GM23338 (cell line): ENCODE data around the gene GIGYF1. TPM values are rescaled to one million over a fixed set of nuclear protein-coding genes. Genes with fewer than 3 reads are reported as not detected.

Source experiments
- ATAC-seq: fragments of 200-7000 bp; cut with Tn5 transposase; 3 replicates; pipeline ENCODE4 v1.9.1; 2020
- DNase-seq: peaks from one replicate; pipeline ENCODE4 v3.0.0-alpha.2; 2015; ENCODE audit warnings: low spot score
- H2AFZ ChIP-seq: fragments of 200-600 bp; sonication (generic); 2 replicates; pipeline ENCODE4 v1.8.0; 2016; ENCODE audit warnings: antibody characterized with exemption, mild to moderate bottlenecking, moderate library complexity
- H3F3A ChIP-seq: fragments of 200-600 bp; sonication (generic); replicated peaks from 2 replicates; pipeline ENCODE4 v1.8.0; 2017; ENCODE audit warnings: antibody characterized with exemption, mixed run types, low read depth
- H3K27ac ChIP-seq: fragments of 200-600 bp; sonication (generic); 2 replicates; pipeline ENCODE4 v1.6.1; 2016; ENCODE audit warnings: low read depth
- H3K27me3 ChIP-seq: fragments of 200-600 bp; sonication (generic); 2 replicates; pipeline ENCODE4 v1.8.0; 2016; ENCODE audit warnings: mild to moderate bottlenecking, mixed run types, moderate library complexity; ENCODE audit not compliant: insufficient read depth
- H3K36me3 ChIP-seq: fragments of 200-600 bp; sonication (generic); 2 replicates; pipeline ENCODE4 v1.8.0; 2016; ENCODE audit warnings: mild to moderate bottlenecking; ENCODE audit not compliant: insufficient read depth
- H3K4me1 ChIP-seq: fragments of 200-600 bp; sonication (generic); 2 replicates; pipeline ENCODE4 v1.8.0; 2016; ENCODE audit warnings: mild to moderate bottlenecking, moderate library complexity; ENCODE audit not compliant: insufficient read depth
- H3K4me2 ChIP-seq: fragments of 200-600 bp; sonication (generic); 2 replicates; pipeline ENCODE4 v1.7.1; 2017; ENCODE audit warnings: mixed run types
- H3K4me3 ChIP-seq: fragments of 200-600 bp; sonication (generic); 2 replicates; pipeline ENCODE4 v1.6.1; 2016; ENCODE audit warnings: mixed run types
- H3K79me2 ChIP-seq: fragments of 200-600 bp; sonication (generic); replicated peaks from 2 replicates; pipeline ENCODE4 v1.8.0; 2017; ENCODE audit warnings: mild to moderate bottlenecking; ENCODE audit not compliant: insufficient read depth
- H3K9me2 ChIP-seq: fragments of 200-600 bp; sonication (generic); 2 replicates; pipeline ENCODE4 v1.8.0; 2017; ENCODE audit not compliant: insufficient read depth
- H4K20me1 ChIP-seq: fragments of 200-600 bp; sonication (generic); replicated peaks from 2 replicates; pipeline ENCODE4 v1.8.0; 2017; ENCODE audit warnings: mild to moderate bottlenecking; ENCODE audit not compliant: insufficient read depth
- H3K27ac Mint-ChIP-seq: 2 replicates; pipeline ENCODE4 v1.8.0; 2020; ENCODE audit warnings: inconsistent platforms, mild to moderate bottlenecking, moderate library complexity, mixed read lengths
- H3K27me3 Mint-ChIP-seq: 3 replicates; pipeline ENCODE4 v1.8.0; 2022; ENCODE audit warnings: low read depth, mild to moderate bottlenecking, moderate library complexity, mixed read lengths, inconsistent platforms; ENCODE audit not compliant: insufficient read depth, poor library complexity
- H3K36me3 Mint-ChIP-seq: 3 replicates; pipeline ENCODE4 v1.8.0; 2021; ENCODE audit warnings: low read depth, mild to moderate bottlenecking, inconsistent platforms, moderate library complexity, mixed read lengths
- H3K4me1 Mint-ChIP-seq: 3 replicates; pipeline ENCODE4 v1.8.0; 2020; ENCODE audit warnings: mild to moderate bottlenecking, inconsistent platforms, mixed read lengths
- H3K4me3 Mint-ChIP-seq: 3 replicates; pipeline ENCODE4 v1.8.0; 2021; ENCODE audit warnings: moderate library complexity, mild to moderate bottlenecking, inconsistent platforms, mixed read lengths
- H3K9me3 Mint-ChIP-seq: 3 replicates; pipeline ENCODE4 v1.8.0; 2020; ENCODE audit warnings: moderate library complexity, mild to moderate bottlenecking, inconsistent platforms, mixed read lengths
- CREB1 ChIP-seq: fragments of 250-450 bp; sonication (Bioruptor Pico); IDR thresholded peaks from 2 replicates; pipeline ENCODE4 v1.5.0; 2020; ENCODE audit warnings: low read depth, mild to moderate bottlenecking, moderate library complexity
- EZH2 ChIP-seq: fragments of 200-600 bp; sonication (generic); IDR thresholded peaks from one replicate; pipeline ENCODE4 v1.8.0; 2017; ENCODE audit warnings: antibody characterized with exemption, mild to moderate bottlenecking, low read depth; ENCODE audit not compliant: unreplicated experiment
- EZH2phosphoT487 ChIP-seq: fragments of 200-600 bp; sonication (generic); IDR thresholded peaks from one replicate; pipeline ENCODE4 v1.8.1; 2018; ENCODE audit warnings: antibody characterized with exemption; ENCODE audit not compliant: unreplicated experiment
- JUNB ChIP-seq: IDR thresholded peaks from one replicate; pipeline ENCODE4 v1.6.1; 2016; ENCODE audit warnings: antibody characterized with exemption; ENCODE audit not compliant: unreplicated experiment
- NANOG ChIP-seq: IDR thresholded peaks from 2 replicates; pipeline ENCODE4 v1.6.1; 2016; ENCODE audit warnings: antibody characterized with exemption, borderline replicate concordance
- POLR2AphosphoS5 ChIP-seq: IDR thresholded peaks from 2 replicates; pipeline ENCODE4 v1.6.1; 2016; ENCODE audit warnings: antibody characterized with exemption, low read depth
- STAT1 ChIP-seq: IDR thresholded peaks from one replicate; pipeline ENCODE4 v1.6.1; 2016; ENCODE audit warnings: antibody characterized with exemption; ENCODE audit not compliant: unreplicated experiment
- ZNF114 ChIP-seq: fragments of 250-450 bp; sonication (Bioruptor Pico); IDR thresholded peaks from 2 replicates; pipeline ENCODE4 v1.5.0; 2020; ENCODE audit warnings: mild to moderate bottlenecking, moderate library complexity
- ZNF331 ChIP-seq: fragments of 250-450 bp; sonication (Bioruptor Pico); IDR thresholded peaks from 2 replicates; pipeline ENCODE4 v1.5.0; 2020; ENCODE audit warnings: low read depth, mild to moderate bottlenecking, moderate library complexity
- polyA plus RNA-seq: library from polyadenylated mRNA; unstranded; fragments of >200 nt; fragmentation: Nextera tagmentation; extraction: Ambion mirVana; gene quantifications from 2 replicates; pipeline ENCODE4 v1.2.1, GENCODE V29; 2016
- total RNA-seq: library from RNA; depleted of rRNA; stranded (reverse); fragments of >200 nt; shearing (Covaris generic); gene quantifications from 2 replicates; pipeline ENCODE4 v1.2.3, GENCODE V29; 2014
- TF ChIP-seq, protein P1 (sequence below): fragments of 250-450 bp; sonication (Bioruptor Pico); IDR thresholded peaks from 2 replicates; pipeline ENCODE4 v1.5.0; 2020; ENCODE audit warnings: mild to moderate bottlenecking, moderate library complexity
- TF ChIP-seq, protein P2 (sequence below): IDR thresholded peaks from one replicate; pipeline ENCODE4 v1.6.1; 2018; ENCODE audit warnings: antibody characterized with exemption; ENCODE audit not compliant: unreplicated experiment
- TF ChIP-seq, protein P3 (sequence below): IDR thresholded peaks from 2 replicates; pipeline ENCODE4 v1.6.1; 2016; ENCODE audit warnings: antibody characterized with exemption

The GIGYF1 gene
- total and polyA plus RNA-seq, 2 experiments from 2014 or later = 40.4 to 69.8 TPM

- no peak for DNase-seq
- Mint-ChIP-seq H3K4me1 (peaks cover 3% of the 10 kb centered on the region; the same call in 2 of the 3 replicates), H3K27ac (no peak overlapping the region), H3K4me3 (no peak overlapping the region), H3K36me3 (peaks cover 2% of the 10 kb centered on the region; the same call in 1 of the 3 replicates), H3K9me3 (no peaks in the 10 kb centered on the region), H3K27me3 (peaks cover 34% of the 10 kb centered on the region)
- Histone ChIP-seq H3K4me2 (no peak overlapping the region), H3K27me3 (peaks cover 16% of the 10 kb centered on the region), H3K9me2 (no peaks in the 10 kb centered on the region), H3F3A (peaks cover 3% of the 10 kb centered on the region; the same call in 1 of the 2 replicates), H3K27ac (no peak overlapping the region), H2AFZ (no peak overlapping the region), H3K4me1 (no peaks in the 10 kb centered on the region), H4K20me1 (no peaks in the 10 kb centered on the region), H3K36me3 (no peaks in the 10 kb centered on the region), H3K79me2 (no peaks in the 10 kb centered on the region), H3K4me3 (no peak overlapping the region)
- ATAC-seq = no peak
- TF ChIP-seq EZH2 (no peak), NANOG (no peak), ZNF331 (no peak), POLR2AphosphoS5 (no peak), EZH2phosphoT487 (no peak), STAT1 (no peak), CREB1 (CRISPR knock-in tag) (no peak), ZNF114 (CRISPR knock-in tag) (no peak), JUNB (no peak)
- TF ChIP-seq, protein P1, sequence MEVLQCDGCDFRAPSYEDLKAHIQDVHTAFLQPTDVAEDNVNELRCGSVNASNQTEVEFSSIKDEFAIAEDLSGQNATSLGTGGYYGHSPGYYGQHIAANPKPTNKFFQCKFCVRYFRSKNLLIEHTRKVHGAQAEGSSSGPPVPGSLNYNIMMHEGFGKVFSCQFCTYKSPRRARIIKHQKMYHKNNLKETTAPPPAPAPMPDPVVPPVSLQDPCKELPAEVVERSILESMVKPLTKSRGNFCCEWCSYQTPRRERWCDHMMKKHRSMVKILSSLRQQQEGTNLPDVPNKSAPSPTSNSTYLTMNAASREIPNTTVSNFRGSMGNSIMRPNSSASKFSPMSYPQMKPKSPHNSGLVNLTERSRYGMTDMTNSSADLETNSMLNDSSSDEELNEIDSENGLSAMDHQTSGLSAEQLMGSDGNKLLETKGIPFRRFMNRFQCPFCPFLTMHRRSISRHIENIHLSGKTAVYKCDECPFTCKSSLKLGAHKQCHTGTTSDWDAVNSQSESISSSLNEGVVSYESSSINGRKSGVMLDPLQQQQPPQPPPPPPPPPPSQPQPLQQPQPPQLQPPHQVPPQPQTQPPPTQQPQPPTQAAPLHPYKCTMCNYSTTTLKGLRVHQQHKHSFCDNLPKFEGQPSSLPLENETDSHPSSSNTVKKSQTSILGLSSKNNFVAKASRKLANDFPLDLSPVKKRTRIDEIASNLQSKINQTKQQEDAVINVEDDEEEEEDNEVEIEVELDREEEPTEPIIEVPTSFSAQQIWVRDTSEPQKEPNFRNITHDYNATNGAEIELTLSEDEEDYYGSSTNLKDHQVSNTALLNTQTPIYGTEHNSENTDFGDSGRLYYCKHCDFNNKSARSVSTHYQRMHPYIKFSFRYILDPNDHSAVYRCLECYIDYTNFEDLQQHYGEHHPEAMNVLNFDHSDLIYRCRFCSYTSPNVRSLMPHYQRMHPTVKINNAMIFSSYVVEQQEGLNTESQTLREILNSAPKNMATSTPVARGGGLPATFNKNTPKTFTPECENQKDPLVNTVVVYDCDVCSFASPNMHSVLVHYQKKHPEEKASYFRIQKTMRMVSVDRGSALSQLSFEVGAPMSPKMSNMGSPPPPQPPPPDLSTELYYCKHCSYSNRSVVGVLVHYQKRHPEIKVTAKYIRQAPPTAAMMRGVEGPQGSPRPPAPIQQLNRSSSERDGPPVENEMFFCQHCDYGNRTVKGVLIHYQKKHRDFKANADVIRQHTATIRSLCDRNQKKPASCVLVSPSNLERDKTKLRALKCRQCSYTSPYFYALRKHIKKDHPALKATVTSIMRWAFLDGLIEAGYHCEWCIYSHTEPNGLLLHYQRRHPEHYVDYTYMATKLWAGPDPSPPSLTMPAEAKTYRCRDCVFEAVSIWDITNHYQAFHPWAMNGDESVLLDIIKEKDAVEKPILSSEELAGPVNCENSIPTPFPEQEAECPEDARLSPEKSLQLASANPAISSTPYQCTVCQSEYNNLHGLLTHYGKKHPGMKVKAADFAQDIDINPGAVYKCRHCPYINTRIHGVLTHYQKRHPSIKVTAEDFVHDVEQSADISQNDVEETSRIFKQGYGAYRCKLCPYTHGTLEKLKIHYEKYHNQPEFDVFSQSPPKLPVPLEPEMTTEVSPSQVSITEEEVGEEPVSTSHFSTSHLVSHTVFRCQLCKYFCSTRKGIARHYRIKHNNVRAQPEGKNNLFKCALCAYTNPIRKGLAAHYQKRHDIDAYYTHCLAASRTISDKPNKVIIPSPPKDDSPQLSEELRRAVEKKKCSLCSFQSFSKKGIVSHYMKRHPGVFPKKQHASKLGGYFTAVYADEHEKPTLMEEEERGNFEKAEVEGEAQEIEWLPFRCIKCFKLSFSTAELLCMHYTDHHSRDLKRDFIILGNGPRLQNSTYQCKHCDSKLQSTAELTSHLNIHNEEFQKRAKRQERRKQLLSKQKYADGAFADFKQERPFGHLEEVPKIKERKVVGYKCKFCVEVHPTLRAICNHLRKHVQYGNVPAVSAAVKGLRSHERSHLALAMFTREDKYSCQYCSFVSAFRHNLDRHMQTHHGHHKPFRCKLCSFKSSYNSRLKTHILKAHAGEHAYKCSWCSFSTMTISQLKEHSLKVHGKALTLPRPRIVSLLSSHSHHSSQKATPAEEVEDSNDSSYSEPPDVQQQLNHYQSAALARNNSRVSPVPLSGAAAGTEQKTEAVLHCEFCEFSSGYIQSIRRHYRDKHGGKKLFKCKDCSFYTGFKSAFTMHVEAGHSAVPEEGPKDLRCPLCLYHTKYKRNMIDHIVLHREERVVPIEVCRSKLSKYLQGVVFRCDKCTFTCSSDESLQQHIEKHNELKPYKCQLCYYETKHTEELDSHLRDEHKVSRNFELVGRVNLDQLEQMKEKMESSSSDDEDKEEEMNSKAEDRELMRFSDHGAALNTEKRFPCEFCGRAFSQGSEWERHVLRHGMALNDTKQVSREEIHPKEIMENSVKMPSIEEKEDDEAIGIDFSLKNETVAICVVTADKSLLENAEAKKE = no peak
- TF ChIP-seq, protein P2, sequence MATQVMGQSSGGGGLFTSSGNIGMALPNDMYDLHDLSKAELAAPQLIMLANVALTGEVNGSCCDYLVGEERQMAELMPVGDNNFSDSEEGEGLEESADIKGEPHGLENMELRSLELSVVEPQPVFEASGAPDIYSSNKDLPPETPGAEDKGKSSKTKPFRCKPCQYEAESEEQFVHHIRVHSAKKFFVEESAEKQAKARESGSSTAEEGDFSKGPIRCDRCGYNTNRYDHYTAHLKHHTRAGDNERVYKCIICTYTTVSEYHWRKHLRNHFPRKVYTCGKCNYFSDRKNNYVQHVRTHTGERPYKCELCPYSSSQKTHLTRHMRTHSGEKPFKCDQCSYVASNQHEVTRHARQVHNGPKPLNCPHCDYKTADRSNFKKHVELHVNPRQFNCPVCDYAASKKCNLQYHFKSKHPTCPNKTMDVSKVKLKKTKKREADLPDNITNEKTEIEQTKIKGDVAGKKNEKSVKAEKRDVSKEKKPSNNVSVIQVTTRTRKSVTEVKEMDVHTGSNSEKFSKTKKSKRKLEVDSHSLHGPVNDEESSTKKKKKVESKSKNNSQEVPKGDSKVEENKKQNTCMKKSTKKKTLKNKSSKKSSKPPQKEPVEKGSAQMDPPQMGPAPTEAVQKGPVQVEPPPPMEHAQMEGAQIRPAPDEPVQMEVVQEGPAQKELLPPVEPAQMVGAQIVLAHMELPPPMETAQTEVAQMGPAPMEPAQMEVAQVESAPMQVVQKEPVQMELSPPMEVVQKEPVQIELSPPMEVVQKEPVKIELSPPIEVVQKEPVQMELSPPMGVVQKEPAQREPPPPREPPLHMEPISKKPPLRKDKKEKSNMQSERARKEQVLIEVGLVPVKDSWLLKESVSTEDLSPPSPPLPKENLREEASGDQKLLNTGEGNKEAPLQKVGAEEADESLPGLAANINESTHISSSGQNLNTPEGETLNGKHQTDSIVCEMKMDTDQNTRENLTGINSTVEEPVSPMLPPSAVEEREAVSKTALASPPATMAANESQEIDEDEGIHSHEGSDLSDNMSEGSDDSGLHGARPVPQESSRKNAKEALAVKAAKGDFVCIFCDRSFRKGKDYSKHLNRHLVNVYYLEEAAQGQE = no peak
- TF ChIP-seq, protein P3, sequence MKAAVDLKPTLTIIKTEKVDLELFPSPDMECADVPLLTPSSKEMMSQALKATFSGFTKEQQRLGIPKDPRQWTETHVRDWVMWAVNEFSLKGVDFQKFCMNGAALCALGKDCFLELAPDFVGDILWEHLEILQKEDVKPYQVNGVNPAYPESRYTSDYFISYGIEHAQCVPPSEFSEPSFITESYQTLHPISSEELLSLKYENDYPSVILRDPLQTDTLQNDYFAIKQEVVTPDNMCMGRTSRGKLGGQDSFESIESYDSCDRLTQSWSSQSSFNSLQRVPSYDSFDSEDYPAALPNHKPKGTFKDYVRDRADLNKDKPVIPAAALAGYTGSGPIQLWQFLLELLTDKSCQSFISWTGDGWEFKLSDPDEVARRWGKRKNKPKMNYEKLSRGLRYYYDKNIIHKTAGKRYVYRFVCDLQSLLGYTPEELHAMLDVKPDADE = no peak
Observed at GRCh38 chr7:100671353-100672327, 22.4 kb downstream of the GIGYF1 start.
